M059J (cell line): ENCODE results near the gene HIVEP3. TPM values are rescaled to one million over a fixed set of nuclear protein-coding genes. Genes with fewer than 3 reads are reported as not detected.

Experiments
- DNase-seq: peaks from one replicate; pipeline ENCODE4 v3.0.0-alpha.2; 2012; ENCODE audit warnings: low read depth
- total RNA-seq: library from RNA; depleted of rRNA; stranded (reverse); fragments of >200 nt; shearing (Covaris generic); gene quantifications from 2 replicates; pipeline ENCODE4 v1.2.3, GENCODE V29; 2014

HIVEP3 gene
- total RNA-seq, 1 experiment from 2014 or later = 4.2 TPM

DNA sequence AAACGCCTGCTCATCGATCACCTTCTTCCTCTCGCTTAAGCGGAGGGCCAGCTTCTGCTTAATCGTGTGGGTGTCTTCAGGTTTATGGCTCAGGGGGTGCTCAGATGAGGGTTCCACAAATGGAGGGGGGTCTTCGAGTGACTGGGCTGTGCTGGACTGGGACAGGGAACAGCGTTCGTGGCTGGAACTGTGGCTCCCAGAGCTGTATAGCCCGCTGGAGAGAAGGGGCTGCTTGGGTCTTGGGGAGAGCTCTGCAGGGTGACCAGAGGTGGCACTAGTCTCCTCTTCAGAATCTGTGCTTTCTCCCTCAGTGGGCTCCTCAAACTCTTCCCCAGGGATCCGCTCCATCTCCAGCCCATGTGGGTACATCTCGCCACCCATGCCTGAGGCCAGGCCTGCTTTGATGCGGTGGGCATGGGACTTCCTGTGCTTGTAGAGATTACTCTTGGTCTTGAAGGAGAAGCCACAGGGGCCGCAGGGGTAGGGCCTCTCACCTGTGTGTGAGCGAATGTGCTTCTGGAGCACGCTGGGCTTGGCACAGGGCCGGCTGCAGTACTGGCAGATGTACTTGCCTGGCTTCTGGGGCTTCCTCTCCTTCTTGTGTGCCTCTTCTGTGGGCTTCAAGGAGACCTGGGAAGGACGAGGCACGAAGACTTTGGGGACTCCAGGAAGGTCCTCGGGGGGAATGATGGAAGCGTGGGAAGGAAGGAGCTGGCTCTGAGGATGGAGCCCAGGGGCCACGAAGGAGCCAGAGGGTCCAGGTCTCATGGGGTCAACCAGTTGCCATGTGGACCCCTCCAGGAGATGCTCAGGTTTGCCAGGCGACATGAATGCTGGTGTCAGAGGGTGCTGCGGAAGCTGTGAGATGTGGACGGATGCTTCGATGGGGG lies 334.8 kb downstream of the HIVEP3 start:
- DNase-seq = no peak

DNA sequence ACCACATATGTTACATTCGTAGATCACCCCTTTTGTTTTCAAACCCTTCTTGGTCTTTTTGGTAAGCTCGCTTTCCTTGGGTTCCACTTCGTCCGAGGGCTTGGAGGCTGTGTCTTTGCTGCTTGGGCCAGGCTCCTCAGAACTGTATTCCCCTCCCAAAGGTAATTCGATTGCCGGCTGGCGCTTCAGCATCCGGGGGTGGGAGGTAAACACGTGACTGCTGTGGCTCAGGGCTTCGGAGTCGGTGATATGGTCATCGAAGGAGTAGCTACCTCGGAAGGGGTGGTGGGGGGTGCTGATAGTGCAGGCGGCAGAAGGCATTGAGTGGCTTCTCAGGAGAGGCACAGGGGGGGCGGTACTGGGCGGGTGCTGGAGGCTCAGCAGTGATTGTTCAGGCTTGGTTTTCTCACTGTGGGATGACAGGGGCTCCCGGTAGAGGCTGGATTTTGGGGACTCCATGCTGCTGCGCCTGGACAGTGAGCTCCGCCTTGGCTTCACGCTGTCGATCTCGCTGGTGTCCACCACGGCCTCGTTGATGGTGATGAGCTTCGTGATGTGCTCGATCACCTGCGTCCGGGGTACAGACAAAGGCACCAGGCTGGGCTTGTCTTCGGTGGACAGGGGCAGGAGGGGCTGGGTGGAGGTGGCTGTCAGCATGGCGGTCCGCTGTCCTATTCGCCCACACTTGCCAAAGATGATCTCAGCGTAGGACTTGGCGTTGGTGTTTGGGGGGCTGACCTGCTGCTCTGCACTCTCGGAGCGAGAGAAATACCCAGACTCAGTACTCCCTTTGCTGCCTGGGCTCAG lies 335.7 kb downstream of the HIVEP3 start:
- no peak for DNase-seq

DNA sequence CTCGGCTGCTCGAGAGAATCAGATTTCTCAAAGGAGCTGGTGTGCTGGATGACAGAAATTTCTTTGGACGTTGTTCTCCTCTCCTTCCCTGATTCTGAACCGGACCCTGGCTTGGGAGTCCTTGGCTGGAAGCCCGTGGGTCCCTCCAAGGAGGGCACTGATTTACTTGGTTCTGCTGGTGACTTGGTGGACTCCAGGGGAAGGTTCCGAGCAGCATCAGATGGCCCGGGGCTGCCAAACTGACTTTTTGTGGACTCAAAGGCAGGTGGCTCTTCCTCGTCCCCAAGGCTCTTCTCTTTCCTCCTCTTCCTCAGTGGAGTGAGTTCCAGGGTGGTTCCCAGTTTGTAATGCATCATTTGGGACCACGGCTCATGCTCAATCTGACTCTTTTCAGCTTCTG lies 336.4 kb downstream of the HIVEP3 start:
- DNase-seq = no peak

DNA sequence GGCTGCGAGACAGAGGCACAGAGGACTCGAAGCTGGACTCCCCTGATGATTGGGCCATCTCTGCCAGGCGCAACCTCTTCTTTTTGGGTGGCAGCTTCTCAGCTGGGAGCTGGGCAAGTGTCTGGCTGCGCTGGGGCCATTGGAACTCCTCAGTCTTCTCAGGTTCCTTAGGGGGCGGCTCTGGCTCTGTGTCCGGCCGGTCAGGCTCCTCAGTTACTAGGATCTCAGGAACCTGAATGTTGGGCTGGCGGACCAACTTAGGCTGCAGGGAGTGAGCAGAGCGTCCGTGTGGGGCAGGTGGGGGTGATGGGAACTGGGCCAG lies 336.8 kb downstream of the HIVEP3 start:
- no peak for DNase-seq

DNA sequence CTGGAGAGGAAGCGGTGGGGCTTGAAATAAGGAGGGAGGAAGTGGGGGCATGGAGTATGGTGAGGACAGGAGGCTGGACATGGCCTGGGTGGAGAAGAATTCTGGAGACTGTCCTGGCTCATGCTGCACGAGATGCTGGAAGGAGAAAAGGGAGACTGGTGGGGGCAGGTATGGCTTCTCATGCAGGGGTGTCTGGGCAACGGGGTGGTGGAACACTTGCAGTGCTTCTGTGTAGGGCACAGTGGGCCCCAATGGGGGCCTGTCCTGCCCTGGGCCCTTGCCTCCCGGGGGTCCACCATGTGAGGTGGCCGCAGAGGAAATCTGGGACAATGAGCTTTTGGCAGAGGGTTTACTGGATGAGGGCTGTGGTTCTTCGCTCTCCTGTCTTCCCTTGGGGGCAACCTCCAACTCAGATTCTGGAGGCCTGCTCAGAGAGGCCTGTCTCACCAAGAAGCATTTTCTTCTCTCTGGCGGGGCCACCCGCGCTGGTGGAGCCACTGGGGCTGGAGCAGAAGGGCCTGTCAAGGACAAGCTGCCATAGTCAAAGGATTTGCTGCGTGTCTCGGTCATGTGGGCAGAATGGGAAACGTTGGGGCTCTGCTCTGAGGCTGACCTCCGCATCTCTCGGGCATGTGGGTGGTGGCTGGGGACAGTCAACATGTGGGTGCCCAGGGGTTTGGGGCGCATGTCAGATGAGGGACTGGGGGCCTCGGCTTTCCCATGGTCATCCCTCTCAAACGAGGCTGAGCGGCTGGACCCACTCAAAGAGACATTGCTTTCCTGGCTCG lies 337.3 kb downstream of the HIVEP3 start:
- no peak for DNase-seq

DNA sequence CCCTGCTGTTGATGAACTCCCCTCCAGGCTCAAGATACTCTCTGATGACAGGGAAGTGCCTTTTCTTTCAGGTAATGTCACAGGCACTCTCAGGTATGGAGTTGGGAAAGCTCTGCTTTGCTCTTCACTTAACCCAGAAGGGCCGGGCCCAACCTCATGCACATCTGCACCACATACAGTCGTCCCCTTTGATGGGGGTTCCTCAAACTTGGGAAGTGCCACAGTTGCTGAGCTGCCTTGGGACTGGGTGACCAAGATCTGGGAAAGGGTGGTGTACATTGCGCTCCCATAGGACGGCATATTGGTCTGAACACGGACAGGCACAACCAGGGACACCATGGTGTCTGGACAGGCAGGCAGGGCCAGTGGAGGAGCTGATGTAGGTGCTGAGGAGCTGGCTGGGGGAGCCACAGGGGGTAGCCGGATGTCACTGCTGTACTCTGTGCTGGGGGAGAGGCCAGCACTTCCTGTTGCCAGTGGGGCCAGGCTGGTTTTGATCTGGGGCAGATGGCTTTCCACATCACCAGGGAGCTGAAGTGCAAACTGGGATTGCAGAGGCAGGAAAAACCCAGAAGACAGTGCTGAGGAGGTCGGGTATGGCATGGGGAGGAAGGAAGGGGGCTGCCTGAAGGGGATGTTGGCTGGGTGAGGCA lies 338.1 kb downstream of the HIVEP3 start:
- DNase-seq = no peak

DNA sequence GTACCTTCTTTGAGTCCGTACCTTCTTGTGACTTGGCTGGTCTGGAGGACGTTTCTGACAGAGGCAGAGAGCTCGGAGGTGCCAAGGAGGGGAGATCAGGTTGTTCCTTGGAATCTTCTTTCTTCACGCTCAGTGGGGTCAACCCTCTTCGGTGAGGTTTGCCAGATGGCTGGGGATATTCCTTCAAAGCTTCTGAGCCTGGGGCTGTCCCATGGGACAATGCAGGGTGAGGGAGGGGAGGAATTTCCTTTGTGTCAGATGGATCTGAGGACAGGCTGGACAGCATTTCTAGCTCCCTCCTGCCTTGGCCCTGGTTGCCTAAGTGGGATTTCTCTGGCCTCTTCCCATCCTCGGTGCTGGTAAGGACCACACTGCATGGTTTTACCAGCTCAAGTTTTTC lies 338.7 kb downstream of the HIVEP3 start:
- DNase-seq = no peak

DNA sequence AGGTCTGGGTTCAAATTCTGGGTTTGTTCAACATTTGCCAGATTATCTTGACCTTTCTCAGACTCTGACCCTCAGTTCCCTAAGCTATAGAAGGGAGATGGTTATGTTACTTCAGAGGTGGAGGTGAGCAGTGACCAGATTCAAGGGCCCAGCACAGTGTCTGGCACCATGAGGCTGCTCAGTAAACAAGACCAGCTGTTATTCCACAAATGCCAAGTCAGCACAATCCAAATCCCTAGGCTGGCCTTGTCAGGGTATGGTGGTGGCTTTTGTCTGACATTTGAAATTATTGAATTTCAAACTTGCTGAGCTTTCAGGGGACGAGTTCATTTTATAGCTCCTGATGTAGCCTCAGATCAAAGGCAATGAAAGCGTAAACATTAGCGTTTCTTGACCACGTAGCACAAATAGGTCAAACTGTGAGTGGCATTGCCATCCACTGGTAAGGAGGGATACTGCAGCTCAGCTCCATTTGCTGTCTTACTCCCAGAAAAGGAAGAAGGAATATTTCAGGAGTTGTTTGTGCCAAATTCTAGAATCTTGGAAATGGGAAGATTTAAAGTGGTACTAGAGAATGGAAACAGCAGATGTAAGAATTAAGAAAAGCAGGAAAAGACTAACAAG lies 339.9 kb downstream of the HIVEP3 start:
- peak; percentile 24 for DNase-seq

DNA sequence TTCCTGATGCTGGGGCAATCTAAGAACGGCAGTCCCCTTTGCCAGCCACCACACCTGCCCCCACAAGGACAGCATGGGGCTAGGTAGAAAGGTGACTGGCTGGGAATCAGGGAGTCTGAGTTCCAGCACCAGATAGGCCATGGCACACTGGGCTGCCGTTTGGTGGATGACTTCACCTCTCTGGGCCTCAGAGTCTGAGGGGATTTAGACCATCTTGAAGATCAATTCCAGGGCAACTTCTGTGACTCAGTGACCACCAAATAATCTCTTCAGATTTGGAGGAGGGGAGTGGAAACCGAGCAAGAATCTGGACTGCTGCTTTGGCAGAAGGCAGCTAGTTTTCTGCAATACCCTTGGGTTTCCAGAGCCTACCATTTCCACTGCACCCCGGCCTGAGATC lies 342.1 kb downstream of the HIVEP3 start:
- DNase-seq = no peak

DNA sequence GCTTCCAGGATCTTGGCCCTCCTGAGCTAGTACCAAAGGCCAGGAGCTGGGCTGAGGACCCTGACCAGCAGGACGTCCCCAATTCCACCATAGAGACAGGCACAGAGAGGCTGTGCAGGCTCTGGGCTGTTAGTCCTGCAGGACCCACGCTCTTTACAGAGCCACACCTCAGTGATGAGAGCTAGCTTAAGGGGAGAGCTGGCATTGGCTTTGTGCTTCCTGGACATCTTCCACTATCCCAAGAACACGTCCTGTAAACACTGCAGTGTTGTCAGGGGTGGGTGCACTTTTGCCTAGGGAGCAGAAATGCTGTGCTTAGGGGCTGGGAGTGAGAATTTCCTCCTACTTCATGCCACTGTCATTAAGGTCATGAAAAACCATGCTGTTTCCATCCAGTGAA lies 342.5 kb downstream of the HIVEP3 start:
- DNase-seq = no peak

DNA sequence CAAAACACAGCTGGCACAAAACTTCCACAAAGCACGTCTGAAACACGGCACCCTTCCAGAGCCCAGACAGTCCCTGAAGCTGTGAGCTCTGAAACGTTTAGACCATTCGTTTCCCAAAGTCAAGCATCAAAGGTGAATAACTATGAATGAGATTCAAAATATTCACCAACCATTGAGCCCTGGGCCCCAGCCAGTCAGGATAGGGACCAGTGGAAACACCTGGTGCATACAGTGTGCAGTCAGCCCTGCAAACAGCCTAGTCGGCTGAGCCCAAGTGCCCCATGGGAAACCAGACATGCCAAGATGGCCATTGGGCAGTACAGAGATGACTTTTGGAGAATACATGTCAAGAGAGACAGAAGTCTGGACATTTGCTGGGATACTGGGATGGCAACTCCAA lies 343.9 kb downstream of the HIVEP3 start:
- DNase-seq = no peak

DNA sequence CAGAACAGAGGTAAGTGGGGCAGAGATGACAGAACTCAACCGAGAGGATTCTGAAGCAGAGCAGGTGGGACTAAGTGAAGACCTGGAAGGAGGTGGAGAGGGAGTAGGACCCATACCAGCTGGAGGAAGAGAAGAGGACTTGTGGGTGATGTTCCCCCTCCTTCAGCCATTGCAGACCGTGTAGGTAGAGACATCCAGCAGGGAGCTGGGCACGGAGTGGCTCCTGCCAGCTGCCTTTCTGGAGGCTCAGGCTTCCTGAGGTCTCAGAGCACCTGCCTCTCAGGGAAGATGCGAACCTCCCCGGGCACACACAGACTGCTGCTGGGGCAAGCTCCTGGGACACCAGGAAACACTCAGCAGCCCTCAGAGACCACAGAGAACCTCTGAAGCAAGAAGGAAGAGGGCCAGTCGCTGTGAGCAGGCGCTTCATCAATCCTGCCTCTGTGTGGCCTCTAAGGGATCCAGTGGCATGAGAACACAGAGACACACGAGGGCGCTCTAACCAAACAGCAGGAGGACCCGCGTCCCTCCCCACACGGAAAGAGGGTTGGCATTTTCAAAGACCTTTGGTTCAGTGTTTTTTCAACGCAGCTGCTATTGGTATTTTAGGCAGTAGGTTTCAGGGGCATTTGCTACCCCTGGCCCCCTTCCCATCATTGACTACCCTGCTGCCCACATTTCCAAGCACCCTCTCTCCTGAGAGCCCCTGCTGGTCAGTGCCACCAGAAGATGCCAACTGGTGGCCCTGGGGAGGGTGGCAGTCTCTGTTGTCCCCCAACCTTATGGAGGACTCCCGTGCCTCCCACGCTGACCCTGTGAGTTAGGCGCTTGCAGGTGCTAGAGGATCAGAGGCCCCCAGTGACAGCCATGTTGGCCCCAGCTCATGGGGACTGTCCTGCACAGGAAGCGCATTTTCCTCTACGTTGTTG lies 344.7 kb downstream of the HIVEP3 start:
- DNase-seq = peak; percentile 78

DNA sequence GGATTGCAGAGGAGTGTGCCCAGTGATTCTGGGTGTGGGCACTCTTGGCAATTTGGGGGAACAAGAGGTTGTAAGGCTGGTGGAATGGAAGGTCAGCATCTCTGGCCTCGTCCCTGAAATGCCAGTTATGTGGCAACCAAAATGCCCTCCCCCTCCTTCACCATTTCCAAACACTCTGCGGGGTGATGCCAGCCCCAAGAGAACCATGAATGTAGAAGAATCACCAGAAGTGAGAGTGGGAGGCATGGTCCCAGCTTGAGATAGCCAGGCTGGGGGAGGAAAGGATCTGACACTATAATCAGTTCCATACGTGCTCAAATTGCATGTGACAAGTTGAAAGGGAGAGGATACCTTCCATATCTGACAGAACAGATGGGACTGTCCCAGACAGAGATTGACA lies 345.5 kb downstream of the HIVEP3 start:
- no peak for DNase-seq

DNA sequence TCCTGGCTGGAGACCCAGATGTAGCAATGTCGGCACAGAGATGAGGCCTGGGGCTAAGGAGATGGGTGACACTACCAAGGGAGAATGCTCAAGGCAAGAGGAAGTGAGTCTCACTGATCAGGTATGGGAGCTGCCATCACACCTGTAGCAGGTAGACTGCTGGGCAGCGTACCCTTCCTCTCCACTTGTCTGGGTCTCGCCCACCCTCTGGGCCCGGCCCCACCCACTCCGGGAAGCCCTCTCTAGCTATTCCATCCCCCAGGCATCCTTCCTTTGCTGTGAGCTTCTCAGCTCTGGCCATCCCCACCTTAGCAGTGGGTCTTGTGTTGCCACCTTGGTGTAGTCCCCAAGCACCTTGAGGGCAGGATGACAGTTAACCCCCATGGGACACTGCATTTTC lies 346.5 kb downstream of the HIVEP3 start:
- DNase-seq = no peak

DNA sequence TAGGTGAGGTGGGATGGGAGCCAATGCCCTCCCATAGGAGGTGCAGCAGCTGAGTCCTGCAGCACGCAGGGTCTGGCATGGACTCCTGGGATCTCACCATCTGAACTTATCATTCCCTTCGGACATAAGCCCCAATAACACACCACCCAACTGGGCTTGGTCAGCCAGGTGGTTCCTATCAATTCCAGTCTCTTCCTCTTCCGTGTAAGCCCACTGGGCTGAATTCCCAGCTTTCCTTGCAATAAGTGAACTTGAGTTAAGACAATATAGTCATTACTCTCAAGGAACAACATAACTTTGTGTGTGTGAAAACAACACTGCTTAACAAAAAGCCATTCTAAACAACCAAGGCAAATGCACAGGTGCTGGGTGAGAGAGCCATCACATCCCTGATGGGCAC lies 347.7 kb downstream of the HIVEP3 start:
- no peak for DNase-seq

DNA sequence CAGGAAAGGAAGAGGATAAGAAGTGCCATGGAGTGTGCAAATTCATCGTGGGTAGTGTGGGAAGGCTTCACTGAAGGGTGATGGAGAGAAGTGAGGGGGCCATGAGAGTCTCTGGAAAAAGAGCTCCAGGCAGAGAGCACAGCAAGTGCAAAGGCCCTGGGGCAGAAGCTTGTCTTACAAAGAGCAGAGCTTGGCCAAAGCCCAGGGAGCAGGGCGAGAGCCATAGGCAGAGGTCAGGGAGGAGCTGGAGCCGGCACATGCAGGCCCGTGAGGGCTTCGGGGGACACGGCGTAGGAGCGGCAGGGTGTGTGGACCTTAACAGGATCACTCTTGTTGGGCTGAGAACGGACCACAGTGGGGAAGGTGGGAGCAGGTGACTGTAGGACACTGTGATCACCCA lies 350.5 kb downstream of the HIVEP3 start:
- no peak for DNase-seq

DNA sequence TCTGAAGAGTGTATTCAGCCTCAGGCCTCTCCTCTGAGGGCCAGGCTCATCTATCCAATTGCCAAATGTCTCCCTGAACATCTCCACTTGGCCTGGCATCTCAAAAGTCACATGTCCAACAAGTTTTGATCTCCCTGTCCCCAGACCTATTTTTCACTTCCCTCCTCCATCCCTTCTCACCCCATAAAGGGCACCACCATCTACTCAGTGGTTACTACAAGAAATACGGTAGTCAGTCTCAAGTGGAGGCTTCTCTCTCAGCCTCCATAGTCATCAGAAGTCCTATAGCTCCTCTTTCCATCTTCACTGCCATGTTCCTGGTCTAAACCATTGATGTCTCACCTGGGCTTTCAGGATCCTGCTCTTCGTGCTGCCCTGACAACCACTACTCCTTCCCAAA lies 351.8 kb downstream of the HIVEP3 start:
- no peak for DNase-seq

DNA sequence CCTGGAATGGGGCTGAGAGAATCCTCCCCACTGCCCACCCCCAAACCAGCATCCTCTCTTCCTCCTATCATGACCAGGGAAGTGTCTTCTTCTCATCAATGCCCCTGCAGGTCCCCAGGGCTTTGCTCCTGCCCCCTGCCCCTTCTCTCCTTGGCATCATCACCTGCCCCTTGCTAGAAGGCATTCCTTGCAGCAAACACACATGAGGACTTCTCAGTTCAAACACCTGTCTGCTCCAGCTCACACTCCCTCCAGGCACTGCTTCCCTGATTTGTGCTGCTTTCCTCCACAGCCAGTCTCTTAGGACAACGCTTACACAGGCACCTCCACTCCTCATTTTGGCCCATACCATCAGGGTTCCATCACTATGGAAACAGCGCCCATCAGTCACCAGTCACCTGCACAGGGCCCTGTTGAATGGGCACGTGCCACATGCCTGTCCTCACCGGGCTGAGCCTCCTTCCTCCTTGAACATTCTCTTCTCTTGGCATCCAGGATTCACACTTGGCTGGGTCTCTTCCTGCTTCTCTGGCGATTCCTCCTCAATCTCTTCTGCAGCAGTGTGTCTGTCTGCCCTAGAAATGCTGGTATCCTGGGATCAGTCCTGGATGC lies 352.3 kb downstream of the HIVEP3 start:
- DNase-seq = no peak

DNA sequence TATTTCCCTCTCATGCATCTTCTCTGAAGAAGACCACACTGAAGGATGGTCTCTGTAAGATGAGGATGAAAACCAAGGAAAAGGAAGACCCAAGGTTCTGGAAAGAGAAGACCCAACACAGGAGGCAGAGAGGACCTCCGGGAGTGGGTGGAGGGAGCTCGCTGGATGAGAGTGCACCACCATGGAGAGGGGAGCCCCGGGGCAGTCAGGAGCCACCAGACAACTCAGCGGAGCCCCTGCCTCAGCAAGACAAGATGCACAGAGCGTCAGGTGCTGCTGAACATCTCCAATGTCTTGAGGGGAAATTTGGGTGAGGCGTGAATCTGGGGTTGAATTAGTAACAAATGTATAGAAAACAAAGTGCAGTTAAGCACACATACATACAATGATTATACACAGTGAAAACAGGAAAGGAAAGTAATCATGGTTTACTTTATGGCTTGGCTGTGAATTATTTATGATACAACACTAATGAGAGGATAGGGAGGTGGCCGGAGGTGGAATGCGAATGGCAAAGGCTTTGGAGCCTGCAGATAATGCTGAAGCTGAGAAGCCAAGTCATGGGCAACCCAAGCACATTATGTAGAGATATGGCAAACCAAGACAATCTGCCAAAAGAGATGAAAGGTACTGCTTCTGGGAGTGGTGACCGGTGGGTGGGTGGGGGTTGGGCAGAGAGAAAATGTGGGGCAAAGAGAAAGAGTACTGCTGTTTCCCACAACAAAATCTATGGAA lies 353.8 kb downstream of the HIVEP3 start:
- no peak for DNase-seq
